GM12878 (cell line): ENCODE measurements around the gene LANCL2. TPM values are rescaled to one million over a fixed set of nuclear protein-coding genes. Genes with fewer than 3 reads are reported as not detected.

Experiments used
- ATAC-seq: fragments of 200-7000 bp; cut with Tn5 transposase; 3 replicates; pipeline ENCODE4 v1.9.1; 2020; ENCODE audit warnings: mild to moderate bottlenecking, moderate library complexity
- BruUV-seq: library from RNA; stranded (reverse); fragments of 400-500 nt; replicated peaks from 2 replicates; lab custom pipeline; 2021; lab: Mats Ljungman, UMichigan
- CTCF ChIA-PET: fragments of 300-600 bp; sonication (Branson Sonifier 250); formaldehyde crosslinking; extraction: SDS; loops from one replicate; lab custom pipeline; 2021; ENCODE audit warnings: inconsistent platforms; lab: Yijun Ruan, JAX
- POLR2A ChIA-PET: fragments of 350-600 bp; formaldehyde crosslinking; extraction: SDS; loops from one replicate; lab custom pipeline; 2021; ENCODE audit warnings: inconsistent platforms; lab: Charles Lee
- RAD21 ChIA-PET: fragments of 300-600 bp; sonication (Branson Sonifier 250); formaldehyde crosslinking; loops from one replicate; lab custom pipeline; 2023; ENCODE audit warnings: antibody characterized with exemption; ENCODE audit not compliant: unreplicated experiment; lab: Charles Lee
- SMC1A ChIA-PET: fragments of 300-600 bp; sonication (Branson Sonifier 250); formaldehyde crosslinking; loops from one replicate; lab custom pipeline; 2023; ENCODE audit not compliant: unreplicated experiment, uncharacterized antibody; lab: Charles Lee
- DNase-seq: peaks from one replicate; pipeline ENCODE4 v3.0.0-alpha.2; 2011; ENCODE audit warnings: low read depth, low spot score
- FAIRE-seq: peaks from 3 replicates; lab custom pipeline; 2011; peaks lifted over from hg19 to GRCh38; lab: Jason Lieb, UNC
- H2AFZ ChIP-seq: 2 replicates; pipeline ENCODE4 v1.6.0; 2011; ENCODE audit warnings: low read depth, low read length, control low read depth; ENCODE audit not compliant: control insufficient read depth
- H3K27ac ChIP-seq: 2 replicates; pipeline ENCODE4 v1.5.1; 2011; ENCODE audit warnings: control low read depth; ENCODE audit not compliant: control insufficient read depth, insufficient read depth
- H3K27me3 ChIP-seq, 2 experiments: replicated peaks in 1 of 2; 2 replicates each; pipeline versions ENCODE4 v1.6.0 to v1.6.1; 2011; ENCODE audit warnings: low read length in 1 of 2; ENCODE audit not compliant: control insufficient read depth in 2 of 2, insufficient read depth in 2 of 2
- H3K36me3 ChIP-seq, 2 experiments: 2 replicates each; pipeline ENCODE4 v1.5.1; 2011; ENCODE audit warnings: low read length in 1 of 2; ENCODE audit not compliant: control insufficient read depth in 2 of 2, insufficient read depth in 2 of 2
- H3K4me1 ChIP-seq: 2 replicates; pipeline ENCODE4 v1.6.1; 2011; ENCODE audit warnings: mild to moderate bottlenecking, low read length, moderate library complexity, mixed read lengths; ENCODE audit not compliant: control insufficient read depth, insufficient read depth
- H3K4me2 ChIP-seq: 2 replicates; pipeline ENCODE4 v1.6.0; 2011; ENCODE audit warnings: control low read depth; ENCODE audit not compliant: control insufficient read depth, insufficient read depth
- H3K4me3 ChIP-seq: fragments of 200-600 bp; sonication (generic); 2 replicates; pipeline ENCODE4 v1.5.1; 2016
- H3K79me2 ChIP-seq: 2 replicates; pipeline ENCODE4 v1.6.0; 2011; ENCODE audit warnings: low read length; ENCODE audit not compliant: control insufficient read depth, insufficient read depth
- H3K9ac ChIP-seq: 2 replicates; pipeline ENCODE4 v1.8.0; 2011; ENCODE audit warnings: low read length, control low read depth, mixed read lengths; ENCODE audit not compliant: control insufficient read depth, insufficient read depth
- H3K9me3 ChIP-seq: replicated peaks from 3 replicates; pipeline ENCODE4 v1.5.1; 2011; ENCODE audit warnings: mild to moderate bottlenecking, low read length; ENCODE audit not compliant: control insufficient read depth, insufficient read depth
- H4K20me1 ChIP-seq: 2 replicates; pipeline ENCODE4 v1.6.0; 2011; ENCODE audit not compliant: control insufficient read depth, insufficient read depth
- SIN3A ChIP-seq: IDR thresholded peaks from 2 replicates; pipeline ENCODE4 v1.6.1; 2012; ENCODE audit warnings: low read depth, low read length, improper control_type of control experiment
- SMARCA5 ChIP-seq: fragments of 450-650 bp; IDR thresholded peaks from 2 replicates; pipeline ENCODE4 v1.6.1; 2017; ENCODE audit warnings: mild to moderate bottlenecking
- SUPT20H ChIP-seq: IDR thresholded peaks from 2 replicates; pipeline ENCODE4 v1.6.1; 2011; ENCODE audit warnings: low read depth, mild to moderate bottlenecking, low read length, moderate library complexity, borderline replicate concordance; ENCODE audit not compliant: control insufficient read depth
- WRNIP1 ChIP-seq: IDR thresholded peaks from 2 replicates; pipeline ENCODE4 v1.6.1; 2011; ENCODE audit warnings: low read depth, low read length, improper control_type of control experiment, borderline replicate concordance
- WGBS: methylation state at CpG from one replicate; pipeline ENCODE4 v1.1.6; 2016; ENCODE audit warnings: low lambda C conversion rate; ENCODE audit not compliant: insufficient replicate concordance, insufficient coverage; ENCODE audit errors: missing lambda C conversion rate; 5-methylcytosine and 5-hydroxymethylcytosine counted together
- in situ Hi-C: fragments of 300-500 bp; cut with MboI; formaldehyde crosslinking; loops from 9 replicates; pipeline ENCODE4 v1.14.3; 2018; ENCODE audit warnings: mixed read lengths
- intact Hi-C: fragments of 100-400 bp; cut with micrococcal nuclease; formaldehyde crosslinking; loops from one replicate; pipeline ENCODE4 v1.14.2; 2022; ENCODE audit not compliant: unreplicated experiment
- polyA plus RNA-seq, 11 experiments: library from polyadenylated mRNA; depleted of rRNA in 4 of 11; unstranded in 6 of 11; stranded (reverse) in 5 of 11; fragments of >200 nt; fragmentation: Nextera tagmentation in 4 of 11; fragmentation: Illumina TruSeq in 1 of 11; extraction: Ambion mirVana in 4 of 11; extraction: Trizol in 1 of 11; gene quantifications; 1 replicate in 1 of 11; 2 replicates in 10 of 11; pipeline versions ENCODE4 v1.2.1 to v1.2.3, GENCODE V29; 2011 to 2016; ENCODE audit warnings: inconsistent platforms in 2 of 11, missing spikeins in 2 of 11, low read depth in 1 of 11
- total RNA-seq, 4 experiments: library from RNA; depleted of rRNA in 3 of 4; stranded (reverse); fragments of >200 nt in 3 of 4; fragmentation: Illumina TruSeq in 1 of 4; extraction: Trizol in 1 of 4; gene quantifications; 2 replicates each; pipeline versions ENCODE4 v1.2.1 to v1.2.3, GENCODE V29; 2013 to 2021
- TF ChIP-seq, protein P1 (sequence below): IDR thresholded peaks from 2 replicates; pipeline ENCODE4 v1.6.1; 2012; ENCODE audit warnings: low read length, inconsistent platforms
- TF ChIP-seq, protein P2 (sequence below): IDR thresholded peaks from 2 replicates; pipeline ENCODE4 v1.6.1; 2011; ENCODE audit warnings: low read depth, low read length, improper control_type of control experiment, borderline replicate concordance
- TF ChIP-seq, protein P3 (sequence below): fragments of 450-650 bp; IDR thresholded peaks from 2 replicates; pipeline ENCODE4 v1.6.1; 2017; ENCODE audit warnings: mild to moderate bottlenecking, low read depth, inconsistent platforms; ENCODE audit not compliant: poor library complexity, severe bottlenecking
- TF ChIP-seq, protein P4 (sequence below): IDR thresholded peaks from 2 replicates; pipeline ENCODE4 v1.6.1; 2012; ENCODE audit warnings: improper control_type of control experiment, low read depth, low read length; ENCODE audit not compliant: insufficient replicate concordance

The LANCL2 gene
- total and polyA plus RNA-seq, 10 of the 15 experiments (the other 5 are each of a cell fraction or from before 2014, with no cell fraction given), result 8.1 to 28.6 (median 16.4) TPM

DNA sequence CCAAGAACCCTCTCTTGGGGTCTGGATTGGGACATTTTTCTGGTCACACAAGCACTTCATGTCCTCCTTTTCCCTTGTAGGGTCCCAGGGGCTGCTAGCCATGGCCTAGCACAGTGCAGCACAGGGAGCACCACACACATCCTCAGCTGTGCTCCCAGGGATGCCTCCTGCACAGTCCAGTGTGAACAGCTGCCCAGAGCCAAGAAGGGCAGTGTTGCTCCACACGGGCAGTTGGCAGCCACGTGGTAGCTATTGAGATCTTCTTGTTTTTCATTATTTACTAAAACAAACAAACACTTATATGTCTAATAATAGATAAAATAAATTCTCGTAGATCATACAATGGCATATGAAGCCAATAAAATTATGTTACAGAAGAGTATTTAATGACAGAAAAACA, 13.9 kb upstream of the LANCL2 start:
- Histone ChIP-seq H3K36me3 (no peaks in the 10 kb centered on the region), H3K4me1 (no peaks in the 10 kb centered on the region), H3K9ac (no peak overlapping the region), H3K79me2 (no peaks in the 10 kb centered on the region), H4K20me1 (no peaks in the 10 kb centered on the region), H3K4me3 (no peak overlapping the region), H3K27me3 (no peaks in the 10 kb centered on the region; a peak in 2 of 4 replicates), H3K9me3 (no peaks in the 10 kb centered on the region), H3K27ac (no peak overlapping the region), H2AFZ (no peak overlapping the region), H3K4me2 (no peak overlapping the region)
- no peak for DNase-seq
- FAIRE-seq, result no peak
- BruUV-seq, result no TSS peak
- in situ Hi-C loops (no loop called here), intact Hi-C loops (no loop called here)
- TF ChIP-seq, protein P1, sequence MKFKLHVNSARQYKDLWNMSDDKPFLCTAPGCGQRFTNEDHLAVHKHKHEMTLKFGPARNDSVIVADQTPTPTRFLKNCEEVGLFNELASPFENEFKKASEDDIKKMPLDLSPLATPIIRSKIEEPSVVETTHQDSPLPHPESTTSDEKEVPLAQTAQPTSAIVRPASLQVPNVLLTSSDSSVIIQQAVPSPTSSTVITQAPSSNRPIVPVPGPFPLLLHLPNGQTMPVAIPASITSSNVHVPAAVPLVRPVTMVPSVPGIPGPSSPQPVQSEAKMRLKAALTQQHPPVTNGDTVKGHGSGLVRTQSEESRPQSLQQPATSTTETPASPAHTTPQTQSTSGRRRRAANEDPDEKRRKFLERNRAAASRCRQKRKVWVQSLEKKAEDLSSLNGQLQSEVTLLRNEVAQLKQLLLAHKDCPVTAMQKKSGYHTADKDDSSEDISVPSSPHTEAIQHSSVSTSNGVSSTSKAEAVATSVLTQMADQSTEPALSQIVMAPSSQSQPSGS, result no peak
- TF ChIP-seq, protein P2, sequence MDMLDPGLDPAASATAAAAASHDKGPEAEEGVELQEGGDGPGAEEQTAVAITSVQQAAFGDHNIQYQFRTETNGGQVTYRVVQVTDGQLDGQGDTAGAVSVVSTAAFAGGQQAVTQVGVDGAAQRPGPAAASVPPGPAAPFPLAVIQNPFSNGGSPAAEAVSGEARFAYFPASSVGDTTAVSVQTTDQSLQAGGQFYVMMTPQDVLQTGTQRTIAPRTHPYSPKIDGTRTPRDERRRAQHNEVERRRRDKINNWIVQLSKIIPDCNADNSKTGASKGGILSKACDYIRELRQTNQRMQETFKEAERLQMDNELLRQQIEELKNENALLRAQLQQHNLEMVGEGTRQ, result no peak
- TF ChIP-seq WRNIP1 (no peak), SIN3A (no peak), SMARCA5 (no peak), SUPT20H (no peak)
- TF ChIP-seq, protein P3, sequence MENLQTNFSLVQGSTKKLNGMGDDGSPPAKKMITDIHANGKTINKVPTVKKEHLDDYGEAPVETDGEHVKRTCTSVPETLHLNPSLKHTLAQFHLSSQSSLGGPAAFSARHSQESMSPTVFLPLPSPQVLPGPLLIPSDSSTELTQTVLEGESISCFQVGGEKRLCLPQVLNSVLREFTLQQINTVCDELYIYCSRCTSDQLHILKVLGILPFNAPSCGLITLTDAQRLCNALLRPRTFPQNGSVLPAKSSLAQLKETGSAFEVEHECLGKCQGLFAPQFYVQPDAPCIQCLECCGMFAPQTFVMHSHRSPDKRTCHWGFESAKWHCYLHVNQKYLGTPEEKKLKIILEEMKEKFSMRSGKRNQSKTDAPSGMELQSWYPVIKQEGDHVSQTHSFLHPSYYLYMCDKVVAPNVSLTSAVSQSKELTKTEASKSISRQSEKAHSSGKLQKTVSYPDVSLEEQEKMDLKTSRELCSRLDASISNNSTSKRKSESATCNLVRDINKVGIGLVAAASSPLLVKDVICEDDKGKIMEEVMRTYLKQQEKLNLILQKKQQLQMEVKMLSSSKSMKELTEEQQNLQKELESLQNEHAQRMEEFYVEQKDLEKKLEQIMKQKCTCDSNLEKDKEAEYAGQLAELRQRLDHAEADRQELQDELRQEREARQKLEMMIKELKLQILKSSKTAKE, result no peak
- TF ChIP-seq, protein P4, sequence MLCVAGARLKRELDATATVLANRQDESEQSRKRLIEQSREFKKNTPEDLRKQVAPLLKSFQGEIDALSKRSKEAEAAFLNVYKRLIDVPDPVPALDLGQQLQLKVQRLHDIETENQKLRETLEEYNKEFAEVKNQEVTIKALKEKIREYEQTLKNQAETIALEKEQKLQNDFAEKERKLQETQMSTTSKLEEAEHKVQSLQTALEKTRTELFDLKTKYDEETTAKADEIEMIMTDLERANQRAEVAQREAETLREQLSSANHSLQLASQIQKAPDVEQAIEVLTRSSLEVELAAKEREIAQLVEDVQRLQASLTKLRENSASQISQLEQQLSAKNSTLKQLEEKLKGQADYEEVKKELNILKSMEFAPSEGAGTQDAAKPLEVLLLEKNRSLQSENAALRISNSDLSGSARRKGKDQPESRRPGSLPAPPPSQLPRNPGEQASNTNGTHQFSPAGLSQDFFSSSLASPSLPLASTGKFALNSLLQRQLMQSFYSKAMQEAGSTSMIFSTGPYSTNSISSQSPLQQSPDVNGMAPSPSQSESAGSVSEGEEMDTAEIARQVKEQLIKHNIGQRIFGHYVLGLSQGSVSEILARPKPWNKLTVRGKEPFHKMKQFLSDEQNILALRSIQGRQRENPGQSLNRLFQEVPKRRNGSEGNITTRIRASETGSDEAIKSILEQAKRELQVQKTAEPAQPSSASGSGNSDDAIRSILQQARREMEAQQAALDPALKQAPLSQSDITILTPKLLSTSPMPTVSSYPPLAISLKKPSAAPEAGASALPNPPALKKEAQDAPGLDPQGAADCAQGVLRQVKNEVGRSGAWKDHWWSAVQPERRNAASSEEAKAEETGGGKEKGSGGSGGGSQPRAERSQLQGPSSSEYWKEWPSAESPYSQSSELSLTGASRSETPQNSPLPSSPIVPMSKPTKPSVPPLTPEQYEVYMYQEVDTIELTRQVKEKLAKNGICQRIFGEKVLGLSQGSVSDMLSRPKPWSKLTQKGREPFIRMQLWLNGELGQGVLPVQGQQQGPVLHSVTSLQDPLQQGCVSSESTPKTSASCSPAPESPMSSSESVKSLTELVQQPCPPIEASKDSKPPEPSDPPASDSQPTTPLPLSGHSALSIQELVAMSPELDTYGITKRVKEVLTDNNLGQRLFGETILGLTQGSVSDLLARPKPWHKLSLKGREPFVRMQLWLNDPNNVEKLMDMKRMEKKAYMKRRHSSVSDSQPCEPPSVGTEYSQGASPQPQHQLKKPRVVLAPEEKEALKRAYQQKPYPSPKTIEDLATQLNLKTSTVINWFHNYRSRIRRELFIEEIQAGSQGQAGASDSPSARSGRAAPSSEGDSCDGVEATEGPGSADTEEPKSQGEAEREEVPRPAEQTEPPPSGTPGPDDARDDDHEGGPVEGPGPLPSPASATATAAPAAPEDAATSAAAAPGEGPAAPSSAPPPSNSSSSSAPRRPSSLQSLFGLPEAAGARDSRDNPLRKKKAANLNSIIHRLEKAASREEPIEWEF, result no peak
- SMC1A ChIA-PET, result interaction anchor here (0.8 kb wide), 1 partner anchor 49 kb away, joined by 4 read pairs; no protein-coding TSS in a partner anchor
- 33% methylated on average over 3 of the region's 3 CpGs for WGBS
- RAD21 ChIA-PET, result no interaction called here
- CTCF ChIA-PET, result interaction anchor here (0.5 kb wide), 1 partner anchor 57 kb away, joined by 3 read pairs; no protein-coding TSS in a partner anchor
- POLR2A ChIA-PET, result no interaction called here
- no peak for ATAC-seq
